Measurements from ENCODE around the gene MXRA8.

Gene MXRA8

GRCh38 chr1:1333551-1334241 is 24.7 kb downstream of the MXRA8 start:
- no peak for DNase-seq

GRCh38 chr1:1332774-1333480 is 25.4 kb downstream of the MXRA8 start:
- no peak for DNase-seq

GRCh38 chr1:1332031-1332755 is 26.2 kb downstream of the MXRA8 start:
- no peak for DNase-seq

- DNase-seq: no peak
These were observed 27.0 kb downstream of the MXRA8 start, which contains the start of gene TAS1R3 for GRCh38 chr1:1331068-1331965. TSS of gene TAS1R3 (plus strand) at chr1:1331280. CDS start at chr1:1331346, 66 bp downstream.

- no peak for DNase-seq
These were observed 27.8 kb downstream of the MXRA8 start for GRCh38 chr1:1330366-1331067.

GRCh38 chr1:1329304-1330210 is 28.8 kb downstream of the MXRA8 start:
- DNase-seq: no peak

GRCh38 chr1:1328254-1328653 is 30.1 kb downstream of the MXRA8 start:
- no peak for DNase-seq

GRCh38 chr1:1327291-1327690 is 31.1 kb downstream of the MXRA8 start:
- DNase-seq: no peak

GRCh38 chr1:1326075-1326605 is 32.2 kb downstream of the MXRA8 start:
- DNase-seq: no peak

GRCh38 chr1:1325288-1326074 is 32.9 kb downstream of the MXRA8 start:
- no peak for DNase-seq

GRCh38 chr1:1324524-1325287 is 33.6 kb downstream of the MXRA8 start, which contains the start of the genes CPTP and INTS11:
TSS of gene CPTP (plus strand) at chr1:1324802. CDS start at chr1:1326911, 2,109 bp downstream.
TSS of gene INTS11 (minus strand) at chr1:1324660. CDS start at chr1:1324608, 52 bp downstream.
- peak; percentile 97 for DNase-seq

- DNase-seq: peak; percentile 28
These were observed 34.3 kb downstream of the MXRA8 start for GRCh38 chr1:1324084-1324523.

- no peak for DNase-seq
These were observed 35.4 kb downstream of the MXRA8 start for GRCh38 chr1:1322952-1323351.

GRCh38 chr1:1322418-1322817 is 35.9 kb downstream of the MXRA8 start:
- no peak for DNase-seq

GRCh38 chr1:1321477-1321876 is 36.9 kb downstream of the MXRA8 start:
- no peak for DNase-seq

- DNase-seq: no peak
These were observed 37.5 kb downstream of the MXRA8 start for GRCh38 chr1:1320666-1321448.

GRCh38 chr1:1319646-1319941 is 38.8 kb downstream of the MXRA8 start:
- DNase-seq: no peak
